Muscle of leg (tissue), 11 donors: Measurements from ENCODE around the gene SDF4. TPM values are rescaled to one million over a fixed set of nuclear protein-coding genes. Genes with fewer than 3 reads are reported as not detected.

Experiments used
- DNase-seq: peaks from one replicate; pipeline ENCODE4 v3.0.0; 2013
- H3K27ac ChIP-seq: one replicate; pipeline ENCODE4 v1.5.1; 2013; ENCODE audit warnings: mild to moderate bottlenecking, low read length, control low read depth
- H3K27me3 ChIP-seq: one replicate; pipeline ENCODE4 v1.6.1; 2013; ENCODE audit warnings: low read length; ENCODE audit not compliant: control insufficient read depth, insufficient read depth
- H3K36me3 ChIP-seq: one replicate; pipeline ENCODE4 v1.6.1; 2013; ENCODE audit warnings: low read length; ENCODE audit not compliant: control insufficient read depth, insufficient read depth
- H3K4me1 ChIP-seq: one replicate; pipeline ENCODE4 v1.6.1; 2013; ENCODE audit warnings: low read length; ENCODE audit not compliant: control insufficient read depth, insufficient read depth
- H3K4me3 ChIP-seq: one replicate; pipeline ENCODE4 v1.5.1; 2013; ENCODE audit warnings: low read length, control low read depth
- H3K9me3 ChIP-seq: replicated peaks from 2 replicates; pipeline ENCODE4 v1.6.1; 2013; ENCODE audit warnings: low read depth, low read length; ENCODE audit not compliant: control insufficient read depth
- WGBS: methylation state at CpG from one replicate; pipeline ENCODE4 v1.1.5; 2013; ENCODE audit warnings: missing lambda C conversion rate; ENCODE audit not compliant: insufficient coverage; 5-methylcytosine and 5-hydroxymethylcytosine counted together
- polyA plus RNA-seq, 8 donors: library from polyadenylated mRNA; unstranded; fragments of 120-200 nt; gene quantifications; one replicate each; pipeline versions ENCODE4 v1.2.1 to v1.2.3, GENCODE V29; 2013; ENCODE audit warnings: inconsistent platforms in 1 of 8, low replicate concordance in 1 of 8; ENCODE audit not compliant: insufficient read length in 8 of 8, insufficient read depth in 1 of 8
- total RNA-seq: library from RNA; stranded (reverse); fragments of 120-200 nt; gene quantifications from one replicate; pipeline ENCODE4 v1.2.4, GENCODE V29; 2013

The SDF4 gene
- total and polyA plus RNA-seq, 9 donors = 57.2 to 117 (median 98.6) TPM

GRCh38 chr1:1221887-1222574 is 9.8 kb downstream of the SDF4 start:
- WGBS = 94% methylated on average over 26 of the region's 30 CpGs
- no peaks in the 10 kb centered on the region for H3K9me3 ChIP-seq
- no peak overlapping the region for H3K27ac ChIP-seq
- peaks cover 78% of the 10 kb centered on the region for H3K36me3 ChIP-seq
- no peak overlapping the region for H3K4me3 ChIP-seq
- no peak for DNase-seq
- H3K27me3 ChIP-seq = no peaks in the 10 kb centered on the region
- H3K4me1 ChIP-seq = no peaks in the 10 kb centered on the region

- Histone ChIP-seq H3K36me3 (peaks cover 79% of the 10 kb centered on the region), H3K4me3 (no peak overlapping the region), H3K9me3 (no peaks in the 10 kb centered on the region), H3K27me3 (no peaks in the 10 kb centered on the region), H3K4me1 (peaks cover 9% of the 10 kb centered on the region), H3K27ac (no peak overlapping the region)
- DNase-seq = no peak
- WGBS = 81% methylated on average over 23 of the region's 24 CpGs
Observed at GRCh38 chr1:1220197-1220596, 11.6 kb downstream of the SDF4 start.

- WGBS = 93% methylated on average over 18 of the region's 20 CpGs
- no peak for DNase-seq
- no peak overlapping the region for H3K4me3 ChIP-seq
- no peaks in the 10 kb centered on the region for H3K27me3 ChIP-seq
- H3K36me3 ChIP-seq = peaks cover 76% of the 10 kb centered on the region
- no peaks in the 10 kb centered on the region for H3K9me3 ChIP-seq
- peaks cover 16% of the 10 kb centered on the region for H3K4me1 ChIP-seq
- H3K27ac ChIP-seq = no peak overlapping the region
Observed at GRCh38 chr1:1219341-1219740, 12.5 kb downstream of the SDF4 start.

- H3K36me3 ChIP-seq = peaks cover 76% of the 10 kb centered on the region
- WGBS = 87% methylated on average over 36 of the region's 36 CpGs
- no peak overlapping the region for H3K27ac ChIP-seq
- DNase-seq = no peak
- H3K27me3 ChIP-seq = no peaks in the 10 kb centered on the region
- no peak overlapping the region for H3K4me3 ChIP-seq
- no peaks in the 10 kb centered on the region for H3K9me3 ChIP-seq
- peaks cover 19% of the 10 kb centered on the region for H3K4me1 ChIP-seq
Observed at GRCh38 chr1:1218524-1219200, 13.1 kb downstream of the SDF4 start.

GRCh38 chr1:1217621-1218523 is 13.9 kb downstream of the SDF4 start:
- H3K4me1 ChIP-seq = peaks cover 26% of the 10 kb centered on the region
- DNase-seq = no peak
- 82% methylated on average over 50 of the region's 52 CpGs for WGBS
- H3K36me3 ChIP-seq = peaks cover 70% of the 10 kb centered on the region
- H3K4me3 ChIP-seq = no peak overlapping the region
- H3K27ac ChIP-seq = no peak overlapping the region
- no peaks in the 10 kb centered on the region for H3K27me3 ChIP-seq
- no peaks in the 10 kb centered on the region for H3K9me3 ChIP-seq

- Histone ChIP-seq H3K4me3 (no peak overlapping the region), H3K27me3 (no peaks in the 10 kb centered on the region), H3K27ac (no peak overlapping the region), H3K9me3 (no peaks in the 10 kb centered on the region), H3K4me1 (peaks cover 33% of the 10 kb centered on the region), H3K36me3 (peaks cover 61% of the 10 kb centered on the region)
- WGBS = 92% methylated on average over 70 of the region's 74 CpGs
- no peak for DNase-seq
Observed at GRCh38 chr1:1216770-1217620, 14.8 kb downstream of the SDF4 start.

GRCh38 chr1:1215881-1216605 is 15.8 kb downstream of the SDF4 start:
- H3K27ac ChIP-seq = no peak overlapping the region
- peaks cover 39% of the 10 kb centered on the region for H3K4me1 ChIP-seq
- peaks cover 54% of the 10 kb centered on the region for H3K36me3 ChIP-seq
- WGBS = 84% methylated on average over 20 of the region's 21 CpGs
- H3K4me3 ChIP-seq = no peak overlapping the region
- DNase-seq = no peak
- H3K27me3 ChIP-seq = no peaks in the 10 kb centered on the region
- H3K9me3 ChIP-seq = no peaks in the 10 kb centered on the region

GRCh38 chr1:1215080-1215676 is 16.6 kb downstream of the SDF4 start:
- no peaks in the 10 kb centered on the region for H3K27me3 ChIP-seq
- 58% methylated on average over 1 of the region's 11 CpGs for WGBS
- H3K36me3 ChIP-seq = peaks cover 46% of the 10 kb centered on the region
- H3K4me3 ChIP-seq = no peak overlapping the region
- H3K4me1 ChIP-seq = peaks cover 39% of the 10 kb centered on the region
- no peak for DNase-seq
- peak overlapping the region; percentile 13 for H3K27ac ChIP-seq
- H3K9me3 ChIP-seq = no peaks in the 10 kb centered on the region
